RWPE1 (cell line): ENCODE measurements around the gene DHTKD1.
A peak's percentile ranks its signal among the peaks of the same experiment; 100 is the strongest.
"Not testable (repeated sequence)": the region's sequence is repeated elsewhere in the genome, so short reads cannot be mapped to it uniquely, and the experiment has no call there.

Experiments
- CTCF ChIA-PET: fragments of 350-600 bp; sonication (Branson Sonifier 250); formaldehyde crosslinking; extraction: SDS; loops from one replicate; lab custom pipeline; 2021; lab: Yijun Ruan, JAX
- POLR2A ChIA-PET: fragments of 400-600 bp; formaldehyde crosslinking; extraction: SDS; loops from one replicate; lab custom pipeline; 2020; ENCODE audit warnings: antibody characterized with exemption; ENCODE audit not compliant: low non-redundant PET; lab: Yijun Ruan, JAX
- DNase-seq: peaks from one replicate; pipeline ENCODE4 v3.0.0; 2012; ENCODE audit warnings: low spot score
- H3K27ac ChIP-seq: fragments of 450-650 bp; 2 replicates; pipeline ENCODE4 v1.5.1; 2017
- TF ChIP-seq, protein P1 (sequence below): fragments of 450-650 bp; conservative IDR thresholded peaks from 2 replicates; pipeline ENCODE4 v1.5.1; 2017; ENCODE audit warnings: low read depth, mild to moderate bottlenecking

Gene DHTKD1

GRCh38 chr10:12061124-12061523 lies 7.6 kb upstream of the DHTKD1 start:
- H3K27ac ChIP-seq = no peak overlapping the region
- ChIA-PET CTCF (no interaction called here), POLR2A (no interaction called here)
- DNase-seq = no peak
- TF ChIP-seq, protein P1, sequence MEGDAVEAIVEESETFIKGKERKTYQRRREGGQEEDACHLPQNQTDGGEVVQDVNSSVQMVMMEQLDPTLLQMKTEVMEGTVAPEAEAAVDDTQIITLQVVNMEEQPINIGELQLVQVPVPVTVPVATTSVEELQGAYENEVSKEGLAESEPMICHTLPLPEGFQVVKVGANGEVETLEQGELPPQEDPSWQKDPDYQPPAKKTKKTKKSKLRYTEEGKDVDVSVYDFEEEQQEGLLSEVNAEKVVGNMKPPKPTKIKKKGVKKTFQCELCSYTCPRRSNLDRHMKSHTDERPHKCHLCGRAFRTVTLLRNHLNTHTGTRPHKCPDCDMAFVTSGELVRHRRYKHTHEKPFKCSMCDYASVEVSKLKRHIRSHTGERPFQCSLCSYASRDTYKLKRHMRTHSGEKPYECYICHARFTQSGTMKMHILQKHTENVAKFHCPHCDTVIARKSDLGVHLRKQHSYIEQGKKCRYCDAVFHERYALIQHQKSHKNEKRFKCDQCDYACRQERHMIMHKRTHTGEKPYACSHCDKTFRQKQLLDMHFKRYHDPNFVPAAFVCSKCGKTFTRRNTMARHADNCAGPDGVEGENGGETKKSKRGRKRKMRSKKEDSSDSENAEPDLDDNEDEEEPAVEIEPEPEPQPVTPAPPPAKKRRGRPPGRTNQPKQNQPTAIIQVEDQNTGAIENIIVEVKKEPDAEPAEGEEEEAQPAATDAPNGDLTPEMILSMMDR = no peak

DNA sequence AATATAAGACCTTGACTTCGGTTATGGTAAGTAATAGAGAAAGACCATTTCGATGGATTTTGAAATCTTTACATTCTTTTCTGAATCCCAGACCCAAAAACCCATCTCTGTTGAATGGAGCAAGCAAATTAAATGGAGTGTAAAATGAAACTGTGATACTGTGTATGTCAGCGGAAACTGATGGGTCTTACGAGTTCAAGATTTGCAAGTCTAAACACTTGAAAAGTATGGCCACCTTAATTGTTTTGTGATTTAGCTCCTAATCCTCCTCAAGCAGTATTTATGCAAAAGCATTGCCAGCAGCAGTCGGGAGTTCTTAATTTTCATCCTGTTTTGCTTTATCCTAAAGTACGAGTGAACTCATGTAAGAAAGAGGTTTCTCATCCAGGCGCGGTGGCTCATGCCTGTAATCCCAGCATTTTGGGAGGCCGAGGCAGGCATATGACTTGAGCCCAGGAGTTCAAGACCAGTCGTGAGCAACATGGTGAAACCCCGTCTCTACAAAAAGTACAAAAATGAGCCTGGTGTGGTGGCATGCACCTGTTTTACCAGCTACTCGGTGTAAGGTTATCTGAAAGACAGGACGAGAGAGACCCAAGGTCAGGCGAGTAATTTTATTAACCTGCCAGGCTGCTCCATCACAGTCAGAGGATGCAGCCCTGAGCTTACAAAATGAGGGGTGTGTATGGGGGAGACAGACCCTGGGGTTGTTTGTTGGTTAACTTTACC lies 5.8 kb upstream of the DHTKD1 start:
- ChIA-PET POLR2A (no interaction called here), CTCF (interaction anchor here (0.7 kb wide), 1 partner anchor 128 kb away, joined by 3 read pairs; no protein-coding TSS in a partner anchor)
- no peak overlapping the region for H3K27ac ChIP-seq
- TF ChIP-seq, protein P1 = no peak
- no peak for DNase-seq

- no peak overlapping the region for H3K27ac ChIP-seq
- DNase-seq = no peak
- ChIA-PET POLR2A (no interaction called here), CTCF (interaction anchor here (0.6 kb wide), 1 partner anchor 676 kb away, joined by 3 read pairs; no protein-coding TSS in a partner anchor)
- TF ChIP-seq, protein P1 = no peak
These were observed 5.3 kb upstream of the DHTKD1 start for GRCh38 chr10:12063483-12063818.

DNA sequence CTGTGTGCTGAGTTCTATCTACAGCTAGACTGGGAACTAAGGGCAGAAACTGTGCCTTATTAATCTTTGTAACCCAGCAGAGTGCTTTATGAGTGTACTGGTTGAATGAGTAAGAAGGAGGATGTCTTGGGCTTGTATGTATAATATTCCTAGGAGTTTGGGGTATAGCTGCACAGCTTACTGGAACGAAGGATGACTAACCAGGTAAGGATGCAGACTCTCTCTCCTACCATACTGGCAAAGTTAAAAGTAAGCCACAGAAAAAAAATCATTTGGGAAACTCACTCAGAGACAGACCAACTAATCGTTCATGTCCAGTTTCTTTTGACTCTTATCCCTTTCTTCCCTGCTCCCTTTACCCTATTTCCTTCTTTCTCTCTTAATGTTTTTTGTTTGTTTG lies 1.4 kb upstream of the DHTKD1 start:
- POLR2A ChIA-PET = no interaction called here
- DNase-seq = peak; percentile 53
- TF ChIP-seq, protein P1 = no peak
- H3K27ac ChIP-seq = peak overlapping the region; percentile 78
- CTCF ChIA-PET = interaction anchor here (0.6 kb wide), 1 partner anchor 324 kb away, joined by 3 read pairs; no protein-coding TSS in a partner anchor

GRCh38 chr10:12071441-12071840 lies 2.7 kb downstream of the DHTKD1 start:
- POLR2A ChIA-PET, DNase-seq, H3K27ac ChIP-seq, CTCF ChIA-PET: not testable (repeated sequence)

DNA sequence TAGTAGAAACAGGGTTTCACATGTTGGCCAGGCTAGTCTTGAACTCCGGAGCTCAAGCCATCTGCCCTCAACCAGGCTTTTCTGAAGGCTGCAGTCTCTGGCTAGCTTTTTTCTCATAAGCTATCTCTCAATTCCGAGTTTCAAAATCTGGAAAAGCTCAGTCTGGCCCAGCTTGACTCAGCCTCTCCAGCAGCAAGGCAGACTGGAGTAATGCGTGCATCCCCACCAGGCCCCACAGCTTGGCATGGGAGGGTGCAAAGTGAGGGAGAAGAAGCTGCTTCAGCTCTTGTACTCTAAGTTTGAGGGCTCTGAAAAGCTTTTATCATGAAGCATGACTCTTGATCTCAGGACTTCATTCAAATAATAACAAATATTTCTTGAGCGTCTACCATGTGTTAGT lies 4.8 kb downstream of the DHTKD1 start:
- CTCF ChIA-PET = no interaction called here
- POLR2A ChIA-PET = no interaction called here
- DNase-seq = no peak
- peak overlapping the region; percentile 12; the same call in 1 of the 2 replicates for H3K27ac ChIP-seq
- TF ChIP-seq, protein P1 = no peak

- TF ChIP-seq, protein P1 = no peak
- H3K27ac ChIP-seq = no peak overlapping the region
- CTCF ChIA-PET = no interaction called here
- no peak for DNase-seq
- POLR2A ChIA-PET = no interaction called here
These were observed 8.9 kb downstream of the DHTKD1 start for GRCh38 chr10:12077580-12078180.
